LNCaP clone FGC (cell line): ENCODE results near the gene SYNC.
A peak's percentile ranks its signal among the peaks of the same experiment; 100 is the strongest.

Experiments
- DNase-seq: peaks from one replicate; pipeline ENCODE4 v3.0.0-alpha.2; 2011; ENCODE audit warnings: low read depth
- H3K4me3 ChIP-seq: 2 replicates; pipeline ENCODE4 v1.5.1; 2011; ENCODE audit warnings: mild to moderate bottlenecking, low read depth, low read length, control low read depth
- TF ChIP-seq, protein P1 (sequence below): IDR thresholded peaks from 2 replicates; pipeline ENCODE4 v1.5.1; 2012; ENCODE audit warnings: mild to moderate bottlenecking; ENCODE audit not compliant: control insufficient read depth, insufficient read depth; ENCODE audit errors: extremely low read depth

SYNC gene

DNA sequence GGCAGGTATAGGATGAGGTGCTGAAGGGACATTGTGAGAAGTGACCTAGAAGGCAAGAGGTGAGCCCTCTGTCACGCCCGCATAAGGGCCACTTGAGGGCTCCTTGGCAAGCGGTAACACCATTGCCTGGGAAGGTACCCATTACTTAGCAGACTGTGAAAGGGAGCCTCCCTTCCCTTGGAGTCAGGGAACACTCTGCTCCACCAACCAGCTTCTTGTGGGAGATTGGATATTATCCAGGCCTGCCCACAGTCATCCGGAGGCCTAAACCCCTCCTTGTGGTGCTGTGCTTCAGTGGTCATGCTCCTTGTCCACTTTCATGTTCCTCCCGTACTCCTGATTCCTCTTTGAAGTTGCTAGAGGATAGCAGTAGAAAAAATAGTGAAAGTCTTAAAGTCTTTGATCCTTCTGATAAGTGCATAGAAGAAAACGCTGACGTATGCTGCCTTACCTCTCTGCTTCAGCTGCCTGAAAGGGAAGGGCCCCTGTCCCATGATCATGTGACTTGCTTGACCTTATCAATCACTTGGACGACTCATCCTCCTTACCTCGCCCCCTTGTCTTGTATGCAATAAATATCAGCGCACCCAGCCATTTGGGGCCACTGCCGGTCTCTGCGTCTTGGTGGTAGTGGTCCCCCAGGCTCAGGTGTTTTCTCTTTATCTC, 35.5 kb downstream of the SYNC start:
- no peak overlapping the region for H3K4me3 ChIP-seq
- TF ChIP-seq, protein P1, sequence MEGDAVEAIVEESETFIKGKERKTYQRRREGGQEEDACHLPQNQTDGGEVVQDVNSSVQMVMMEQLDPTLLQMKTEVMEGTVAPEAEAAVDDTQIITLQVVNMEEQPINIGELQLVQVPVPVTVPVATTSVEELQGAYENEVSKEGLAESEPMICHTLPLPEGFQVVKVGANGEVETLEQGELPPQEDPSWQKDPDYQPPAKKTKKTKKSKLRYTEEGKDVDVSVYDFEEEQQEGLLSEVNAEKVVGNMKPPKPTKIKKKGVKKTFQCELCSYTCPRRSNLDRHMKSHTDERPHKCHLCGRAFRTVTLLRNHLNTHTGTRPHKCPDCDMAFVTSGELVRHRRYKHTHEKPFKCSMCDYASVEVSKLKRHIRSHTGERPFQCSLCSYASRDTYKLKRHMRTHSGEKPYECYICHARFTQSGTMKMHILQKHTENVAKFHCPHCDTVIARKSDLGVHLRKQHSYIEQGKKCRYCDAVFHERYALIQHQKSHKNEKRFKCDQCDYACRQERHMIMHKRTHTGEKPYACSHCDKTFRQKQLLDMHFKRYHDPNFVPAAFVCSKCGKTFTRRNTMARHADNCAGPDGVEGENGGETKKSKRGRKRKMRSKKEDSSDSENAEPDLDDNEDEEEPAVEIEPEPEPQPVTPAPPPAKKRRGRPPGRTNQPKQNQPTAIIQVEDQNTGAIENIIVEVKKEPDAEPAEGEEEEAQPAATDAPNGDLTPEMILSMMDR = no peak
- DNase-seq = no peak

DNA sequence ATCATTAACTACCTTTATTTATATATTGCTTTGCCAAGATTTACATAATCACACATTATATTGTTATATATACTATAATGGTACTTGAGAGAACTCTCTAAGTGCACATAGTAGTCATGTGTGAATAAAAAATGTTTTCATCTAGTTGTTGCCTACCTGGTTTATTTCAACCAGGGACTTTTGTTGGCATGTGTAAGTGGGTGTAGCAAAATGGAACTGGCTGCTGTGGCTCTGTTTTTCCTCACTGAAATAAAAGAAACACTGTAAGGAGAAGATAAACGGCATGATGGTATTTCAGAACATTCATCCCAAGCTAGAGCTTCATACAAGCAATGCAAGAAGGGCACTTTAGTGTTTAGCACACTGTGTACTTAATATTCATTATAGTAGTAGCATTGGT, 36.7 kb downstream of the SYNC start:
- TF ChIP-seq, protein P1 = no peak
- no peak for DNase-seq
- no peak overlapping the region for H3K4me3 ChIP-seq

DNA sequence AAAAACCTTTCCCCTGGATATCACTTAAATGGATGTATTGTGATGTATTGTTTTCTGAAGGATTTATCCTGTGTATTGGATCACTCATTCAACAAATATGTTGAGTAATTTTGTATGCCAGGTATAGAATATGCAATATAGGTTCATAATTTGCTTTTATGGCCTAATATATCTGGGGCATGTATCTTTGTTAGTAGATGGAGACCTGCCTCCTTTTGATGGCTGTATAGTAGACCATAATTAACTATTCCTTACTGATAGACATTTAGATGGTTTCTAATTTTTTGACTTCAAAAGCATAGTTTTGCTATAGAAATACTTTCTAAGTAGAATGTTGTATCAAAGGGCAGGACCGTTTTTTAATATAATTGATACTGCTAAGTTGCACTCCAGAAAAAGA, 43.0 kb downstream of the SYNC start:
- no peak for DNase-seq
- TF ChIP-seq, protein P1 = no peak
- H3K4me3 ChIP-seq = no peak overlapping the region

DNA sequence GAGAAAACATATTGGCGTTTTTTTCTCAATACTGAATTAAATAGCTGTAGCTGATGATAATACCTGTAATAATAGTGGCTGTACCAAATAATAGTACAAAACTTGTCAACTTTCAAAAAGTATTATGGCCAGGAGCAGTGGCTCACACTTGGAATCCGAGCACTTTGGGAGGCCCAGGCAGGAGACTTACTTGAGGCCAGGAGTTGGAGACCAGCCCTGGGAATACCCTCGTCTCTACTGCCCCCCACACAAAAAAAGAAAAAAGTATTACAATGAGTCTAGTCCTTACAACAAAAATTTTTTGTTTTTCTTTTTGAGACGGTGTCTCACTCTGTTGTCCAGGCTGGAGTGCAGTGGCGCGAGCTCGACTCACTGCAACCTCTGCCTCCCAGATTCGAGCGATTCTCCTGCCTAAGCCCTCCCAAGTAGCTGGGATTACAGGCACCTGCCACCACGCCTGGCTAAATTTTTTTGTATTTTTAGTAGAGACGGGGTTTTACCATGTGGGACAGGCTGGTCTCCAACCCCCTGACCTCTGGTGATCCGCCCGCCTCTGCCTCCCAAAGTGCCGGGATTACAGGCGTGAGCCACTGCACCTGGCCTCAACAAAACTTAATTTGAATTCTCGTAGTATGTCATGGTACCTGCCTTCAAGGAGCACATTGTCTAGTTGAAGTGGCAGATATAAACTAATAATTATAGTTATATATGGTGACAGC, 50.2 kb downstream of the SYNC start:
- H3K4me3 ChIP-seq = peak overlapping the region; percentile 88
- DNase-seq = no peak
- TF ChIP-seq, protein P1 = no peak

DNA sequence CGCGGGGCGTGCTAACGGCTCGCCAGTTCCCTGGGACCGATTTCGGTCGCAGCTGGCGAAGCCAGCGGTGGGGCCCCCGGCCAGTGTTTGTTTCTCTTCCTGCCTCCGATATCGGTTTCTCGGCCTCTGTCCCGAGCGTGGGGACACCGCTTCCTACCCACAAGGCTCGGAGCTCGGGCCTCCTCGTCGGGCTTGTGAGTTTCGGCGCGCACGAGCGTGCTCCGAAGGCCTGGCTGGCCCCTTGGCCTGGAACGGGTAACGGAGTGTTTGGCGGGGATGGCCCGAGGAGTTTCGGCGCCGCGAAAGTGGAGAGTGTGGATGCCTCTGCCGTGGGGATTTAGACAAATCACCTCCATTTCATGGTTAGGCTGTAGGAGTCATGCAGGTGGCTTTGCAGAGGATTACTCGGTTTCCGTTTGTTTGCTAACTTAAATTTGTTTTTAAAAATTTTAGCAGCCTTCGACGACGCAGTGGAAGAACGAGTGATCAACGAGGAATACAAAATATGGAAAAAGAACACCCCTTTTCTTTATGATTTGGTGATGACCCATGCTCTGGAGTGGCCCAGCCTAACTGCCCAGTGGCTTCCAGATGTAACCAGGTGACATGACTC, 51.0 kb downstream of the SYNC start:
- DNase-seq = peak; percentile 4
- H3K4me3 ChIP-seq = peak overlapping the region; percentile 88
- TF ChIP-seq, protein P1 = no peak

DNA sequence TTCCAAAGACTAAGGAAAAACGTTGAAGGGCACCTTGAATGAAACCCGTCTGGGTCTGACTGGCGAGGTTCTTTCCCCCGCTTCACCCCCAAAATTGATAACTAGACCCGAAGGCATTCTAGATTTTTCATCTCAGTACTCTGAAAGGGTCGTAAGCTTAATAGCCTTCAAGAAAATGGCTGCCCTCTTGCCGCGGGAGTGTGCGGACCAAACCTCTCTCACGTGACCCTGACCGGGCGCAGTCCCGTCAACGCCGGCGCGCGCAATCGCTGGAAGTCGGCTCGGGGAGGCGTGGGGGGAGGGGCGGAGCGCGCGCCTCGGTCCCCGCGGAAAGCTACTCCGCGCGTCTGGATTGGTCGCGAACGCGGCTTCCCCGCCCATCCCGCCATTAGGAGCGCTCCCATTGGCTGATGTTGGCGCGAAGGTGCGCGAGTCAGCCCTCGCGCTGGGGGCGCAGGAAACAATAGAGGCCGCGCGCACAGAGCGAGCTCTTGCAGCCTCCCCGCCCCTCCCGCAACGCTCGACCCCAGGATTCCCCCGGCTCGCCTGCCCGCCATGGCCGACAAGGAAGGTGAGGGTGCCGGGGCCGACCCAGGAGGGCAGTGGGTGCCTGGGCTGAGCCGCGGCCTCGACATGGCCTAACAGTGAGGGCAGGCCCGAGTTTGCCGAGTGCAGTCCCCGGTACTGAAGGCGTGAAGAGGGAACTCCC, 51.7 kb downstream of the SYNC start, which contains the start of gene RBBP4:
Gene RBBP4 (plus strand): TSS at position 457 of the 709 bp plus-strand sequence. CDS start 99 bp downstream, at position 556.
- peak within 1 kb of the TSS; percentile 88 for H3K4me3 ChIP-seq
- TF ChIP-seq, protein P1 = no peak
- DNase-seq = peak; percentile 91
